PFSK-1 (cell line): Measurements from ENCODE around the gene STK25.

ENCODE experiments used
- POLR2AphosphoS5 ChIP-seq: IDR thresholded peaks from 2 replicates; pipeline ENCODE4 v1.6.1; 2012; ENCODE audit warnings: low read depth, mild to moderate bottlenecking, control low read depth, low read length, moderate library complexity
- SIN3A ChIP-seq: IDR thresholded peaks from 2 replicates; pipeline ENCODE4 v1.6.1; 2012; ENCODE audit warnings: mild to moderate bottlenecking, low read length, moderate library complexity, borderline replicate concordance; ENCODE audit not compliant: insufficient read depth
- TAF1 ChIP-seq: IDR thresholded peaks from 2 replicates; pipeline ENCODE4 v1.6.1; 2012; ENCODE audit warnings: low read length, control low read depth, borderline replicate concordance; ENCODE audit not compliant: insufficient read depth
- TF ChIP-seq, protein P1 (sequence below), 2 experiments: IDR thresholded peaks; 2 replicates each; pipeline versions ENCODE4 v1.6.1 to v1.8.0; 2011 to 2012; ENCODE audit warnings: low read depth in 2 of 2, low read length in 2 of 2, control low read depth in 1 of 2, inconsistent platforms in 1 of 2, mild to moderate bottlenecking in 1 of 2, moderate library complexity in 1 of 2; ENCODE audit not compliant: insufficient read depth in 1 of 2

DNA sequence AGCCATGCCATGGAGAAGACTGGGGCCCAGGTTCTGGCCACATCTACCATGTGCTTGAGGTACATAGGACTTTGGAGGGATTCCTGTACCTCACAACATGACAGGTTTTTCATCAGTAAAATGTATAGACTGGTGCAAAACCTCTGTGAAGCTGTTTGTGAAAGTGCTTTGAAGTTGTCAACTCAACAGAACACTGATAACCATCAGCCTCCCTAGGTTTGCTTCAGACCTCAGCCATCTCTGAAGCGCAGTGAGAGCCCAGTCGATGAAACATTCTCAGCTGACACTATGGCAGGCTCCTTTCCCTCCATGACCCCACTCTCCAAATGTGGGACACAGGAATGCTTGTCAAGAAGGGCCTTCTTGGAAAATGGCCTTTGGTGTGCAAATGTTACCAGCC, 38.6 kb downstream of the STK25 start:
- no peak for TF ChIP-seq POLR2AphosphoS5
- TF ChIP-seq, protein P1, sequence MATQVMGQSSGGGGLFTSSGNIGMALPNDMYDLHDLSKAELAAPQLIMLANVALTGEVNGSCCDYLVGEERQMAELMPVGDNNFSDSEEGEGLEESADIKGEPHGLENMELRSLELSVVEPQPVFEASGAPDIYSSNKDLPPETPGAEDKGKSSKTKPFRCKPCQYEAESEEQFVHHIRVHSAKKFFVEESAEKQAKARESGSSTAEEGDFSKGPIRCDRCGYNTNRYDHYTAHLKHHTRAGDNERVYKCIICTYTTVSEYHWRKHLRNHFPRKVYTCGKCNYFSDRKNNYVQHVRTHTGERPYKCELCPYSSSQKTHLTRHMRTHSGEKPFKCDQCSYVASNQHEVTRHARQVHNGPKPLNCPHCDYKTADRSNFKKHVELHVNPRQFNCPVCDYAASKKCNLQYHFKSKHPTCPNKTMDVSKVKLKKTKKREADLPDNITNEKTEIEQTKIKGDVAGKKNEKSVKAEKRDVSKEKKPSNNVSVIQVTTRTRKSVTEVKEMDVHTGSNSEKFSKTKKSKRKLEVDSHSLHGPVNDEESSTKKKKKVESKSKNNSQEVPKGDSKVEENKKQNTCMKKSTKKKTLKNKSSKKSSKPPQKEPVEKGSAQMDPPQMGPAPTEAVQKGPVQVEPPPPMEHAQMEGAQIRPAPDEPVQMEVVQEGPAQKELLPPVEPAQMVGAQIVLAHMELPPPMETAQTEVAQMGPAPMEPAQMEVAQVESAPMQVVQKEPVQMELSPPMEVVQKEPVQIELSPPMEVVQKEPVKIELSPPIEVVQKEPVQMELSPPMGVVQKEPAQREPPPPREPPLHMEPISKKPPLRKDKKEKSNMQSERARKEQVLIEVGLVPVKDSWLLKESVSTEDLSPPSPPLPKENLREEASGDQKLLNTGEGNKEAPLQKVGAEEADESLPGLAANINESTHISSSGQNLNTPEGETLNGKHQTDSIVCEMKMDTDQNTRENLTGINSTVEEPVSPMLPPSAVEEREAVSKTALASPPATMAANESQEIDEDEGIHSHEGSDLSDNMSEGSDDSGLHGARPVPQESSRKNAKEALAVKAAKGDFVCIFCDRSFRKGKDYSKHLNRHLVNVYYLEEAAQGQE (IDR thresholded peaks at IDR 0.05; ENCODE audit: insufficient read depth in 1 of 2, low read depth in 2 of 2, low read length in 2 of 2), result no peak
- no peak for TF ChIP-seq TAF1
- no peak for TF ChIP-seq SIN3A
